ENCODE results near the gene LRRFIP1. TPM values are rescaled to one million over a fixed set of nuclear protein-coding genes. Genes with fewer than 3 reads are reported as not detected.

LRRFIP1 gene
- total and polyA plus RNA-seq, 10 of the 15 experiments (the other 5 are each of a cell fraction or from before 2014, with no cell fraction given) = 36.2 to 120 (median 74.3) TPM

- ChIA-PET SMC1A (ENCODE audit: uncharacterized antibody, unreplicated experiment) (interaction anchor here (1.0 to 1.2 kb wide), 3 partner anchors 8 to 53 kb away, joined by 3 to 4 read pairs (median 3); no protein-coding TSS in a partner anchor), RAD21 (ENCODE audit: unreplicated experiment) (no interaction called here), CTCF (interaction anchor here (0.8 to 1.9 kb wide), 3 partner anchors 8 to 51 kb away, joined by 3 to 11 read pairs (median 4); no protein-coding TSS in a partner anchor), POLR2A (interaction anchor here (0.6 kb wide), 1 partner anchor 380 kb away, joined by 3 read pairs; no protein-coding TSS in a partner anchor)
- Histone ChIP-seq H2AFZ (ENCODE audit: control insufficient read depth, low read depth, low read length) (no peak overlapping the region), H3K4me1 (ENCODE audit: control insufficient read depth, insufficient read depth, low read length) (no peaks in the 10 kb centered on the region), H4K20me1 (ENCODE audit: control insufficient read depth, insufficient read depth) (no peaks in the 10 kb centered on the region), H3K4me3 (no peak overlapping the region), H3K79me2 (ENCODE audit: control insufficient read depth, insufficient read depth, low read length) (peaks cover 23% of the 10 kb centered on the region), H3K27me3 (replicated peaks in 1 of 2; ENCODE audit: control insufficient read depth in 2 of 2, insufficient read depth in 2 of 2, low read length in 1 of 2) (no peaks in the 10 kb centered on the region), H3K27ac (ENCODE audit: control insufficient read depth, insufficient read depth) (no peak overlapping the region), H3K4me2 (ENCODE audit: control insufficient read depth, insufficient read depth) (no peak overlapping the region), H3K9ac (ENCODE audit: control insufficient read depth, insufficient read depth, low read length) (no peak overlapping the region), H3K36me3 (ENCODE audit: control insufficient read depth in 2 of 2, insufficient read depth in 2 of 2, low read length in 1 of 2) (peaks cover 6 to 36% of the 10 kb centered on the region in 2 experiments; a peak in 3 of 4 replicates), H3K9me3 (replicated peaks; ENCODE audit: control insufficient read depth, insufficient read depth, low read length) (no peaks in the 10 kb centered on the region)
- WGBS (ENCODE audit: insufficient coverage, insufficient replicate concordance, low lambda C conversion rate, missing lambda C conversion rate) = 99% methylated on average over 9 of the region's 9 CpGs
- no peak for TF ChIP-seq CHD1 (IDR thresholded peaks at IDR 0.05; ENCODE audit: low read depth, low read length)
- FAIRE-seq = no peak
- in situ Hi-C loops (cut with MboI) = no loop called here
- no peak for DNase-seq (ENCODE audit: low read depth, low spot score)
- intact Hi-C loops (cut with micrococcal nuclease; ENCODE audit: unreplicated experiment) = no loop called here
- ATAC-seq = no peak
- no TSS peak for BruUV-seq (replicated peaks)
Observed at GRCh38 chr2:237724811-237725478, 97.6 kb downstream of the LRRFIP1 start.

GRCh38 chr2:237725661-237726060 is 98.3 kb downstream of the LRRFIP1 start:
- ChIA-PET POLR2A (interaction anchor here (0.6 kb wide), 1 partner anchor 379 kb away, joined by 3 read pairs; no protein-coding TSS in a partner anchor), RAD21 (ENCODE audit: unreplicated experiment) (interaction anchor here (1.0 to 1.2 kb wide), 2 partner anchors 28 to 53 kb away, joined by 3 to 6 read pairs; no protein-coding TSS in a partner anchor), CTCF (interaction anchor here (1.0 to 1.9 kb wide), 3 partner anchors 9 to 53 kb away, joined by 3 to 11 read pairs (median 4); no protein-coding TSS in a partner anchor), SMC1A (ENCODE audit: uncharacterized antibody, unreplicated experiment) (interaction anchor here (1.0 to 1.3 kb wide), 4 partner anchors 8 to 53 kb away, joined by 3 to 4 read pairs (median 4); no protein-coding TSS in a partner anchor)
- no peak for DNase-seq (ENCODE audit: low read depth, low spot score)
- no peaks in the 10 kb centered on the region for H3K4me1 ChIP-seq (ENCODE audit: control insufficient read depth, insufficient read depth, low read length)
- no TSS peak for BruUV-seq (replicated peaks)
- no peaks in the 10 kb centered on the region for H3K27me3 ChIP-seq (replicated peaks in 1 of 2; ENCODE audit: control insufficient read depth in 2 of 2, insufficient read depth in 2 of 2, low read length in 1 of 2)
- no peaks in the 10 kb centered on the region for H3K9me3 ChIP-seq (replicated peaks; ENCODE audit: control insufficient read depth, insufficient read depth, low read length)
- ATAC-seq = no peak
- FAIRE-seq = no peak
- H3K36me3 ChIP-seq (ENCODE audit: control insufficient read depth in 2 of 2, insufficient read depth in 2 of 2, low read length in 1 of 2) = peaks cover 4 to 36% of the 10 kb centered on the region in 2 experiments; a peak in 3 of 4 replicates
- WGBS (ENCODE audit: insufficient coverage, insufficient replicate concordance, low lambda C conversion rate, missing lambda C conversion rate) = 95% methylated on average over 4 of the region's 4 CpGs
- H3K9ac ChIP-seq (ENCODE audit: control insufficient read depth, insufficient read depth, low read length) = no peak overlapping the region
- no peaks in the 10 kb centered on the region for H4K20me1 ChIP-seq (ENCODE audit: control insufficient read depth, insufficient read depth)
- H2AFZ ChIP-seq (ENCODE audit: control insufficient read depth, low read depth, low read length) = no peak overlapping the region
- no peak overlapping the region for H3K27ac ChIP-seq (ENCODE audit: control insufficient read depth, insufficient read depth)
- in situ Hi-C loops (cut with MboI) (no loop called here), intact Hi-C loops (cut with micrococcal nuclease; ENCODE audit: unreplicated experiment) (no loop called here)
- H3K79me2 ChIP-seq (ENCODE audit: control insufficient read depth, insufficient read depth, low read length) = peaks cover 28% of the 10 kb centered on the region
- H3K4me3 ChIP-seq = no peak overlapping the region
- H3K4me2 ChIP-seq (ENCODE audit: control insufficient read depth, insufficient read depth) = no peak overlapping the region
- no peak for TF ChIP-seq CHD4 (IDR thresholded peaks at IDR 0.05)
- no peak for TF ChIP-seq RFX5 (IDR thresholded peaks at IDR 0.05; ENCODE audit: low read depth, low read length)
- TF ChIP-seq GATAD2B (conservative IDR thresholded peaks at IDR 0.05; ENCODE audit: low read depth) = no peak
- no peak for TF ChIP-seq NFYA (IDR thresholded peaks at IDR 0.05; ENCODE audit: borderline replicate concordance, low read depth, low read length)
- TF ChIP-seq SKIL (IDR thresholded peaks at IDR 0.05; ENCODE audit: low read depth, poor library complexity, severe bottlenecking) = no peak
- no peak for TF ChIP-seq HDAC2 (IDR thresholded peaks at IDR 0.05)
- no peak for TF ChIP-seq NFYB (IDR thresholded peaks at IDR 0.05; ENCODE audit: insufficient read depth, low read depth, low read length)
- TF ChIP-seq, protein P1, sequence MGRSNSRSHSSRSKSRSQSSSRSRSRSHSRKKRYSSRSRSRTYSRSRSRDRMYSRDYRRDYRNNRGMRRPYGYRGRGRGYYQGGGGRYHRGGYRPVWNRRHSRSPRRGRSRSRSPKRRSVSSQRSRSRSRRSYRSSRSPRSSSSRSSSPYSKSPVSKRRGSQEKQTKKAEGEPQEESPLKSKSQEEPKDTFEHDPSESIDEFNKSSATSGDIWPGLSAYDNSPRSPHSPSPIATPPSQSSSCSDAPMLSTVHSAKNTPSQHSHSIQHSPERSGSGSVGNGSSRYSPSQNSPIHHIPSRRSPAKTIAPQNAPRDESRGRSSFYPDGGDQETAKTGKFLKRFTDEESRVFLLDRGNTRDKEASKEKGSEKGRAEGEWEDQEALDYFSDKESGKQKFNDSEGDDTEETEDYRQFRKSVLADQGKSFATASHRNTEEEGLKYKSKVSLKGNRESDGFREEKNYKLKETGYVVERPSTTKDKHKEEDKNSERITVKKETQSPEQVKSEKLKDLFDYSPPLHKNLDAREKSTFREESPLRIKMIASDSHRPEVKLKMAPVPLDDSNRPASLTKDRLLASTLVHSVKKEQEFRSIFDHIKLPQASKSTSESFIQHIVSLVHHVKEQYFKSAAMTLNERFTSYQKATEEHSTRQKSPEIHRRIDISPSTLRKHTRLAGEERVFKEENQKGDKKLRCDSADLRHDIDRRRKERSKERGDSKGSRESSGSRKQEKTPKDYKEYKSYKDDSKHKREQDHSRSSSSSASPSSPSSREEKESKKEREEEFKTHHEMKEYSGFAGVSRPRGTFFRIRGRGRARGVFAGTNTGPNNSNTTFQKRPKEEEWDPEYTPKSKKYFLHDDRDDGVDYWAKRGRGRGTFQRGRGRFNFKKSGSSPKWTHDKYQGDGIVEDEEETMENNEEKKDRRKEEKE (IDR thresholded peaks at IDR 0.05) = no peak
- no peak for TF ChIP-seq TAF1 (IDR thresholded peaks at IDR 0.05; ENCODE audit: borderline replicate concordance, low read depth, low read length)
- TF ChIP-seq NRF1 (conservative IDR thresholded peaks at IDR 0.05; ENCODE audit: low read depth, low read length) = no peak
- TF ChIP-seq CREB1 (IDR thresholded peaks at IDR 0.05; ENCODE audit: low read depth) = no peak

All from GM12878 (cell line).